Right lung (tissue), 5 donors: ENCODE results near the gene SCN1B. TPM values are rescaled to one million over a fixed set of nuclear protein-coding genes. Genes with fewer than 3 reads are reported as not detected.
"Not testable (repeated sequence)": the region's sequence is repeated elsewhere in the genome, so short reads cannot be mapped to it uniquely, and the experiment has no call there.

ENCODE experiments used
- DNase-seq, 2 donors: peaks; one replicate each; pipeline ENCODE4 v3.0.0-alpha.2; 2013
- polyA plus RNA-seq, 5 donors: library from polyadenylated mRNA; unstranded; fragments of 120-200 nt; gene quantifications; one replicate each; pipeline versions ENCODE4 v1.2.1 to v1.2.3, GENCODE V29; 2013; ENCODE audit warnings: inconsistent platforms in 1 of 5, low replicate concordance in 1 of 5; ENCODE audit not compliant: insufficient read length in 5 of 5, insufficient read depth in 1 of 5

The SCN1B gene
- polyA plus RNA-seq, 5 donors: 0.69 to 1.5 (median 1.2) TPM

DNA sequence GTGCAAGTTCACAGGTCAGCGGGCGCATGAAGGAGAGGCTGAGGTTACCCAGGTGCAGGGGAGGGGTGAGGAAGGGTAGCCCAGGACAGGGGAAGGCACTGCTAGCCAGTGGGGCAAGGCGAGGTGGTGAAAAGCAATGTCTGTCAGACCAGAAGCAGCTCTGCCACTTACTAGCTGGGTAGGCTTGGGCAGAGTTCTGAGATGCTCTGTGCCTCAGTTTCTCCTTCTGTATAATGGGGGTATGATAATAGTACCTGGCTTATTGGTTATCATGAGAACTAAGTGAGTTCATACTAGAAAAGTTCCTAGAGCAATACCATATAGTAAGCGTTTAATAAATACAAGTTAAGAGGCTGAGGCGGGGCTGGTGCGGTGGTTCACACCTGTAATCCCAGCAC lies 14.3 kb upstream of the SCN1B start:
- DNase-seq: no peak

- DNase-seq: no peak
Observed at GRCh38 chr19:35017507-35017906, 12.8 kb upstream of the SCN1B start.

- no peak for DNase-seq
Observed at GRCh38 chr19:35018379-35018778, 11.9 kb upstream of the SCN1B start.

GRCh38 chr19:35019144-35019543 lies 11.1 kb upstream of the SCN1B start:
- DNase-seq: no peak

GRCh38 chr19:35021016-35021415 lies 9.3 kb upstream of the SCN1B start:
- no peak for DNase-seq

GRCh38 chr19:35021596-35021995 lies 8.7 kb upstream of the SCN1B start:
- DNase-seq: no peak

DNA sequence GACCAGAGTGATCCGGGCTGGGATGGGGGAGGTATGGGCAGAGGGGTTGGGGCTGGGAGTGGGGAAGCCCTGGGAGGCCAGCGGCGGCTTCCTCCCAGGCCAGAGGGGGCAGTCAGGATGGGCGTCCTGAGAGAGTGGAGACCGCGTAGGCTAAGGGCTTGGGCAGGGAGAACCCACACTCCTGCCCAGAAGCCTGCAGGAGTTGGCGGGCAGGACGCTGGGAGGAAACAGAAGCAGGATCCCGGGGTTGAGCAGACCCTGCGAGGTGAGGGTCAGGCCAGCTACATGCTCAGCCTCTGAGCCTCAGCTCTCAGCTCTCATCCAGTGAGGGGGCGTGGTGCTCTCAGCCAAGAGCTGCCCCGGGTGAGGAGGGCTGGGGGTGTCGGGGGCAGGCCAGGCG lies 7.8 kb upstream of the SCN1B start:
- DNase-seq: no peak

GRCh38 chr19:35023428-35023827 lies 6.8 kb upstream of the SCN1B start:
- no peak for DNase-seq

DNA sequence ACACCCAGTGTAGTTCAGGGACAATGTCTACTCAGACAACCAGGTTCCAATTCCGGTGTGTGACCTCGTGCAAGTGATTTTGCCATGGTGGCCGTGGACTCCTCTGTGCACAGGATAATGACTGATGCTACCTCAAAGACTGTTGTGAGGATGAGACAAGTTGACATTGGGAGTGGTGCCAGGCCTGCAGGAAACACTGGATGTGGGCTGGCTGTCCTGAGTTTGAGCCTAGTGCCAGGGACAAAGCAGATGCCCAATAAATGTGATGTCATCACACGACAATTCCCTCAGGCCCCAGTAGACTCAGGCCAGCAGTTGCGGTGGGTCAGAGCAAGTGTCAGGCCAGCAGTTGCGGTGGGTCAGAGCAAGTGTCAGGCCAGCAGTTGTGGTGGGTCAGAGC lies 6.2 kb upstream of the SCN1B start:
- DNase-seq: no peak

DNA sequence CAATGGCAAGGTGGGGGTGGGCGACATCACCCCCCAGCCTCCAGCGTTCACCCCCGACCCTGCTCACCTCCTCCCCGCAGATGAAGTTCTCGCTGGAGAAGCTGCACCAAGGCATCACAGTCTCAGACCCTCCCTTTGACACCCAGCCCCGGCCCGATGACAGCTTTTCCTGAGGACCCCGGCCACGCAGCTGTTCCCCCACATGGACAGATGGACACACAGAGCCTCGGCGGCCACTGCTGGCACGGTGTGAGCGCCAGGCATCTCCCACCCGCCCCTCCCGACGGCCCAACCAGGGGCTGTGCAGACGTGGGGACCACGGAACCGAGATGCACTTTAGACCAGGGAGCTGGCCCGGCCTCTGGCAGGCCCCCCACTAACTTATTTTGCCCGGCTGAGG lies 4.3 kb upstream of the SCN1B start:
- DNase-seq: no peak

DNA sequence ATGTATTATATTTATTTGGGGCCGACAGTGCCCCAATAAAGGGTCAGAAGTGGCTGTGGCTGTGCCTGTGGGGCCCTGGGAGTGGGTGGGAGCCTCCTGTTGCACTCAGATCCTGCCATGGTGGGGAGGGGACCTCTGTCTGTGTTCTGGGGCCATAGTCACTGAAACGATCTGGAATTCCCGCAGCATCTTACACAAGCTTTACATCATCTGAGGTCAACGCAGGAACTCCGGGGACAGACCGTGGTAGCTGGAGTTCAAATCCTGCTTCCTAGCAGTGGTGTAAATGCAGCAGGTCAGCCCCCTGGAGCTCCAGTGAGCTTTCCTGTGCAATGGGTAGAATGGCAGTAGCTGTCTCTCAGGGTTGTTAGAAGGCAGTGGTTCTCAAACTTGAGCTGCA lies 3.9 kb upstream of the SCN1B start:
- no peak for DNase-seq

DNA sequence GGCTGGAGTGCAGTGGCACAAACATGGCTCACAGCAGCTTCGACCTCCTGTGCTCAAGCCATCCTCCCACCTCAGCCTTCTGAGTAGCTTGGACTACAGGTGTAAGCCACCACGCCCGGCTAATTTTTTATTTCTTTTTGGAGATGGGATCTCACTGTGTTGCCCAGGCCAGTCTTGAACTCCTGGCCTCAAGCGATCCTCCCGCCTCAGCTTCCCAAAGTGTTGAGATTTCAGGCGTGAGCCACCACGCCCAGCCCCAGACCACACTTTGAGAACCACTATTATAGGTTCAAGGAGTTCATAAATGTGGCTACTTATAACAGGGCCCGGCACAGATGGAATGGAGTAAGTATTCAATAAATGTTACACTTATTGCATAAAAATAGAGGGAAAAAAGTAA lies 3.3 kb upstream of the SCN1B start:
- no peak for DNase-seq

GRCh38 chr19:35027851-35028599 lies 2.2 kb upstream of the SCN1B start:
- DNase-seq: no peak

DNA sequence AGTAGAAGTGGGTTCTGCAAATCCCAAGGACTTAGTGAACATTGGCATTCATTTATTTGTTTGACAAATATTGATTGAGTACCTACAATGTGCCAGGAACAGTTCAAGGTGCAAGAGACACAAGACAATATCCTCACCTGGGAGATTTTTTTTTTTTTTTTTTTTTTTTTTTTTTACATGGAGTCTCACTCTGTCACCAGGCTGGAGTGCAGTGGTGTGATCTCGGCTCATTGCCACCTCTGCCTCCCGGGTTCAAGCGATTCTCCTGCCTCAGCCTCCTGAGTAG lies 1.7 kb upstream of the SCN1B start:
- not testable (repeated sequence) for DNase-seq

- not testable (repeated sequence) for DNase-seq
Observed at GRCh38 chr19:35029275-35029736, 964 bp upstream of the SCN1B start.

DNA sequence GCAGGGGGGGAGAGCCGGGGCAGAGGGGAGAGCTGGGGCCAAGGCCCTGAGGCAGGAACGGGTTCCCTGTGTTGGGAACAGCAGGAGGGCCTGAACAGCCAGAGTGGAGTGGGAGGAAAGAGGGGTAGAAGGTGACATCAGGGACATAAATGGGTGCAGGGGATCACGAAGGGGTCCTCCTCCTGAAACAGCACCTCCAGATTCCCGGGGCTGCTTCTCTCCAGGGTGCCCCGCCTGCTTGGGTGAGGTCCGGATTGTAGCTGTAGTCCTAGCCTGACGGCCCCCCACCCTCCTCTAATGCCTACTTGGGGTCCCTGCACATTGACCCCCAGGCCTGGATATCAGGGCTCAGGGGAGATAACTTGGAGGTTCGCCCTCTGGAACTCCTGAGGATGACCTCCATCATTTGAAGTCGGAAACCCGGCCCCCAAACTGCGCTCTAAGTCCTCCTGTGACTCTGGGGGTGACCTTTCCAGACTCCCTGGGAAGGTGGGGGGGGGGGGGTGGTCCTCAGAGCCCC lies 473 bp upstream of the SCN1B start:
- DNase-seq: no peak

DNA sequence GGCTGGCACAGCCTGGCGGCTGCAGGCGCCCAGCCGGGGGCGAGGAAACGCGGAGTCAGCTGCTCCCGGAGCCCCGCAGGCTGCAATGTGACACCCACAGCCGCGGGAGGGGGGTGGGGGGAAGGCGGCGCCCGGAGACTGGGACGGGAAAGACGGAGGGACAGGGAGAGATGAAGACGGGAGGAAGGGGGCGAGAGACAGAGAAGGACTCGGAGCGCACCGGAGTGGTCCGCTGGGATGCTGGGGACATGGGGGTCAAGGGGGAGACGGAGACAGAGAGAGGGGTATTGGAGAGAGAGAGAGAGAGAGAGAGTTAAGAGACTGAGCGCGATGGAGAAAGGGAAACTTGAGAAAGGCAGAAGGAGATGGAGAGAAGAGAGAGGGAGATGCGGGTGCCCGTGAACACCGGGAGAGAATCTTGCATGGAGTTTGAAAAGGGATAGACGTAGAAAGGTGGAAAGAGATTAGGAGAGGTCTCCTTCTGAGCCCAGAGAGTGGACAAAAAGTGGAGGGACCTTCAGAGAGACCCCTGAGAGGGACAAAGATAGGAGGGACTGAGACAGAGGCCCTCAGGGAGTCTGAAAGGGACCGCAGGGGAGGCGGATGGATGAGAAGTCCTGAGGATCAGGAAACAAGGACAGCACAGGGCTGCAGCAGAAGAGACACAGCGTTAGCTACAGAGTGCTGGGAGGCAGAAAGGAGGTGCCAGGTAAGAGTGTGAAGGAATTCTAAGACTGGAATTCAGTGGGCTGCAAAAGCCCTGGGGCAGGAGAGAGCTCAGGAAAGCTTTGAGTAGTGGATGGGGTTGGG lies 1.0 kb downstream of the SCN1B start:
- DNase-seq: no peak

DNA sequence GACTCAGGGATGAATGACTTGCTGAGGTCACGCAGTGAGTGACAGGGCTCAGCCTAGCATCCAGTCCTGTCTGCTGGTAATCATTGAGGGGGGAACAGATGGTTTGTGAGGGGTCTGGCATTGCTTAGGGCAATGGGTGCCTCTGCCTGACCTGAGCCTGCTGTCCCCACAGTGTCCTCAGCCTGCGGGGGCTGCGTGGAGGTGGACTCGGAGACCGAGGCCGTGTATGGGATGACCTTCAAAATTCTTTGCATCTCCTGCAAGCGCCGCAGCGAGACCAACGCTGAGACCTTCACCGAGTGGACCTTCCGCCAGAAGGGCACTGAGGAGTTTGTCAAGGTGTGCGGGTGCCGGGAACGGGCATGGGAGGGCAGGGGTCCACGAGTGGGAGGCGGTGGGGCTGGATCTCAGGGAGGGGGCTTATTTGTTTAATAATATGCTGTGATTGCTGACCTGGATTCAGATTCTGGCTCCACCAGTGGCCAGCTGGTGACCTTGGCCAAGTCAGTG lies 2.1 kb downstream of the SCN1B start:
- DNase-seq: no peak

DNA sequence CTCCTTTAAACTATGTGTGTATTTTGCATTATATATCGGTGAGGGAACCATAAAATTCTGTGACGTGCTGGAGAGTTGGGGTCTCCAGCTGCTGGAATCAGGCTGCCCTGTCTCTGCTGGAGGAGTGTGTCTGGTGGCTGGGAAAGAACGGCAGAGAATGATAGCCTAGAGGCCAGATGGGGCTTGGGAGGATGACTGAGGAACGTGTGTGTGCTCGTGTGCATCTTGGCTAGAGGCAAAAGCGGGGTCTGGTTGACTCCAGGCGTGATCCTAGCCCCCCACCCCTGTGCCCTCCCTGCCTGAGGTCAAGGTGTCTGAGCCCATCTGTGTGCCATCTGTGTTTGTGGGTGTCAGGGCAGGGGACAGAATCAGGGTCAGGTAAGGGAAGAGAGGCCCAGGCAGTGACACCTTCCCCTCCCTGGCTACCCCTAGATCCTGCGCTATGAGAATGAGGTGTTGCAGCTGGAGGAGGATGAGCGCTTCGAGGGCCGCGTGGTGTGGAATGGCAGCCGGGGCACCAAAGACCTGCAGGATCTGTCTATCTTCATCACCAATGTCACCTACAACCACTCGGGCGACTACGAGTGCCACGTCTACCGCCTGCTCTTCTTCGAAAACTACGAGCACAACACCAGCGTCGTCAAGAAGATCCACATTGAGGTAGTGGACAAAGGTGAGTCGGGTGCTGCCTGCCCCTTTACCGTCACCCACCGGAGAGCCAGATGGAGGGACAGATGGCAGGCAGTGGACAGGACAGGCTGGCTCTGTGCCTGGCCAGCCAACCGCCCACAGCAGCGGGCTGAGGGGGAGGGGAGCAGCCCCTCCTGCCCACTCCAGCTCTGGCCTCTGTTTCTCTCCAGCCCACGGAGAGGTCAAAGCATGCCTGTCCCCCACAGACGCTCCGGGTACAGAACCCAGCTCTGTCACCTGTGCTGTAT lies 3.1 kb downstream of the SCN1B start:
- no peak for DNase-seq

DNA sequence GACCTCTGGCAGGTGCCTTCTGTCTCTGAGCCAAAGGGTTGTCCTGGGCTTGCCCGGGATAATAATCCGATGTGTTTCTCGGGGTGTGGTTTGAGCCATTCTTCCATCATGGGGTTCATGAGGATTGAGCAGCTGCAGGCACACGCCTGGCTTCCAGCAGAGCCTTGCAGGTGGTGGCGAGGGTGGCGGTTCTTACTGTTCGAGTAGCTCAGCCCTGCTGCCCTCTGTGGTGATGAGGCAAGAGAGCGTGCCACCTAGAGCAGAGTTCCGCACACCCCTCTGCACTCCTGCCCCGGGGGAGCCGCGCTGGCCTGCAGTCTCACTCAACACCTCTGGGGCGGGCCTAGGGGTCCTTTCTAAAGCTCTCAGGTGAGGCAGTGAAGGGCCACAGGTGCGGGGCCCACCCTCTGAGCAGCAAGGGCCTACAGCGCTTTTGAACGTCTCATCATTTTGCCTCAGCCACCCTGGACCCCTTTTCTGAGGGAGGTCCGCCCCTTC lies 3.8 kb downstream of the SCN1B start:
- DNase-seq: no peak

DNA sequence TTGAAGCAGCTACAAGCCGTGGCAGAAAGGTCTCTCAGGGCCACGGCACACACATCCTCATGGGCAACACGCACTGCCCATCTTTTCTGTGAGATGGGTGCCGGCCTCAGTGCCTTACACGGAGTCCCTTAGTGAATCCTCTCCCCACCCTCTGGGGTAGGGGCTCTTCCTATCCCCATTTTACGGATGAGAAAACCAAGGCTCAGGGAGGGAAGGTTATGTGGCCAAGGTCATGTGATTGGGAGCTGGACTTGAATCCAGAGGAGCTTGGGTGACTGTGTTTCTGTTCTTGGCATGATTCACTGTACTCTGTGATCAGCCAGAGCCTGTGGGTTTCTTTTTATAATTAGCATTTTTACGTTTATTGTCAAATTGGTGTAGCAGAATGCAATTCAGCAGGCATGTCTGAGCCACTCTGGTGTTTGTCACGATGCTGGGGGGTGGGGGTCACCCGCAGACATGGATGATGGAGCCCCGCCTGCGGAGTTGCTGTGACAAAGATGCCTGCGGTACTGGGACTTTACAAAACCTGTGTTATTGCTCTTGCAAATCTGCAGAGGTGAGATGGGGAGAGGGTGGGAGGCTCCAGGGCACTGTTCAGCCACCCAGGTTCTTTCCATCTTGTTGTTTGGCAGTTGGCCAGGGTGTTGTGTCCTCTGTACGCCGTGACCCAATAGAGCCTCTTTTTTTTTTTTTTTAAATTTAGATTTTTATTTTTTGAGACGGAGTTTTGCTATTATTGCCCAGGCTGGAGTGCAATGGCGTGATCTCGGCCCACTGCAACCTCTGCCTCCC lies 4.5 kb downstream of the SCN1B start:
- no peak for DNase-seq
